GM19455 (cell line): ENCODE measurements around the gene ANKRD61.
"Not testable (repeated sequence)": the region's sequence is repeated elsewhere in the genome, so short reads cannot be mapped to it uniquely, and the experiment has no call there.

ENCODE experiments used
- ATAC-seq: cut with Tn5 transposase; IDR thresholded peaks from one replicate; pipeline ENCODE4 v1.9.1; 2021; ENCODE audit not compliant: unreplicated experiment

The ANKRD61 gene

DNA sequence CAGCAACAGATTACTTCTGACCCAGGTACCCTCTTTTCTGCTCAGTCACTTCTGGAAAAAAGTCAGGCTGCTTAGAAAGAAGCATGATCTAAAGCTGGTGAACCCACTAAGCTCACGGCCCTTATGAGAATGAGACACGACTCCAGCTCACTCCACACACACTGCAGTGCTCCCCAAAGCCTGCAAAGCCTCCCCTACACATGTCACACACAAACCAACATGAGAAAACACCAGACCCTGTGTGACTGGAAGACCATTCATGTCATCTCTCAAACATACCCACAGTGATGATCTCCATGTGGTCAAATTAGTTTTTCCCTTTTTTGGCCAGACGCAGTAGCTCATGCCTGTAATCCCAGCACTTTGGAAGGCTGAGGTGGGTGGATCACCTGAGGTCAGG, 391 bp downstream of the ANKRD61 start:
- no peak for ATAC-seq

DNA sequence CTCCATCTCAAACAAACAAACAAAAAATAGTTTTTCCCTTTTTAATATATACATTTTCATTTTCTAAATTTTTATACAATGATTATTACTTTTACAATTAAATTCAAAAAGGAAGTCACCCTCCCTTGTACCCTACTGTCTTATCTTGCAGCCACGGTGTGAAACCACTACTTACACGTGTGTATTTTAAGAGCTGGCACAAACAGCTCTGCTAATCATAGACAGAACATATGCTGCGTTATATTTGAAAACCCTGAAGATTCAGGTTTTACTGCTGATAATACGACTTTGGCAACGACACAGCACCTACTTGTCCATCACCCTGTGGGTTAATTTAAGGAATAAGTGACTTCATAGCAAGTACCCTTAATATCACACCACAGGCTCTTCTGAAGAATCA, 991 bp downstream of the ANKRD61 start:
- no peak for ATAC-seq

DNA sequence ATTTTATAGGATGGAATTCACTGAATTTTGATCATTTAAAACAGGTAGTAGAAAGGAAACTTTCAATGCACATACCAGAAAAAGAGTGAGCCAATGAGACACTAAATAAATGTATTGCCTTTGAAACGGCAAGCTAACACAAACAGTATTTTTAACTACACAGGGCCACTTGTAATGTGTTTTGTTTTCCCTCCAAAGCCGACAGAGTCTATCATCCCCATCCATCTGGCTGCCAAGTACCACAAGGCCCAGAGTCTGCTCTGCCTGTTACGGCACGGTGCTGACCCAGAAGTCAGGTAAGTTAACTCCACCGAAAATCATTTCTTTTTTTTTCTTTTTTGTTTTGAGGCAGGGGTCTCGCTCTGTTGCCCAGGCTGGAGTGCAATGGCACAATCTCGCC, 1.5 kb downstream of the ANKRD61 start:
- ATAC-seq, result no peak

DNA sequence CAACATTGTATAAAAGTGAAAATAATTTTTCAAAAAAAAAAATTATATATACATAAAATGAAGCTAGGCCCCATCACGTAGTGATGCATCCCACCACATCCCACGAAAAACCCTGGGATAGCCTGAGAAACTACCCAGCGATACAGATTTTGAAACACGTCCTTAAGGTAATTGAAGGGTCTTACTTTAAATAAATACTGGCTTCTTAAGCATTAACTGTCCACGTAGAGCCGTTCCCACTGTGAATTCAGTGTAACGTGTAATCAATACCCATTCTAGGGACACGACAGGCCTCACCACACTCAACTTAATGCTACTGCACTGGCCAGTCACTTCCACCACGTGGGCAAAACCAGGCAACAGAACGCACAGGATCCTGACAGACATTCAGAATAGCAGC, 4.0 kb downstream of the ANKRD61 start:
- ATAC-seq, result no peak

DNA sequence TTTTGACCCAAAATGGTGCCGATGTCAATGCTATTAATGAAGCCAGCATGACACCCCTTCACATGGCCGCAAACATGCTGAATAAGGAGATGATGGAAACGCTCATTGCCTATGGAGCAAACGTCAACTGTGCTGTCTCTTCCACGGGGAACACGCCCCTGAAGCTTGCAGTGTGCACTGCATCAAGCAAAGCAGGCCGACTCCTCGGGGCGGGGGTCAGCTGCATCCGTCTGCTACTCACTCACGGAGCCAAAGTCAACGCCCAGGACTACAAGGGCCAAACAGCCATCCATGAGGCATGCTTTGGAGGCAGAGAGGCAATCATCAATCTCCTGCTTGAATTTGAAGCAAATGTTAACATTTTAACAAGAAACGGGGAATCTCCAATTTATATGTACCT, 4.5 kb downstream of the ANKRD61 start:
- ATAC-seq, result no peak

DNA sequence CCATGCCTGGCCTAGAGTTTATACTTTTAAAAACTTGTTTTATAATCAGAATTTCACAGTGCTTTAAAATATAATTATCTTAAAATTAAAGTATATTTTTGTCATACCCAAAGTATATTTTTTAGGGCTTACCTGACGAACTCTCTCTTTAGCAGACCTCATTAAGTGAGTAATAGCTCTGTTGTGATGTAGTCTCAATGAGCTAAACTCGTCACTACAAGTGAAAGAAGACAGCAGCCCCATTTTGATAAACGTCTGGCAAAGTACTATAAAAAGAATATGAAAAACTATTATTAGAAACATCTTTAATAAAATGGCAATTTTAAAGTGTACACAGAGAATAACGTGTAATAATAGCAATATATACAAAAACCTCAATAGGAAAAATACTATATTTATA, 18.6 kb downstream of the ANKRD61 start:
- ATAC-seq, result no peak

DNA sequence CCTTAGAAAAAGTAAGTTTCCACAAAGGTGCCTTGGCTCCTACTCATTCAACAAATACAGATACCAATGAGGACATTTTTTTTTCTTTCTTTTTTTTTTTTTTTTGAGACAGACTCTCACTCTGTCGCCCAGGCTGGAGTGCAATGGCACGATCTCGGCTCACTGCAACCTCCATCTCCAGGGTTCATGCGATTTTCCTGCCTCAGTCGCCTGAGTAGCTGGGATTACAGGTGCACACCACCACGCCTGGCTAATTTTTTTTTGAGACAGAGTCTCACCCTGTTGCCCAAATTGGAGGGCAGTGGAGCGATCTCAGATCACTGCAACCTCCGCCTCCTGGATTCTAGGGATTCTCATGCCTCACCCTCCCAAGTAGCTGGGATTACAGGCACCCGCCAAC, 20.0 kb downstream of the ANKRD61 start:
- not testable (repeated sequence) for ATAC-seq

DNA sequence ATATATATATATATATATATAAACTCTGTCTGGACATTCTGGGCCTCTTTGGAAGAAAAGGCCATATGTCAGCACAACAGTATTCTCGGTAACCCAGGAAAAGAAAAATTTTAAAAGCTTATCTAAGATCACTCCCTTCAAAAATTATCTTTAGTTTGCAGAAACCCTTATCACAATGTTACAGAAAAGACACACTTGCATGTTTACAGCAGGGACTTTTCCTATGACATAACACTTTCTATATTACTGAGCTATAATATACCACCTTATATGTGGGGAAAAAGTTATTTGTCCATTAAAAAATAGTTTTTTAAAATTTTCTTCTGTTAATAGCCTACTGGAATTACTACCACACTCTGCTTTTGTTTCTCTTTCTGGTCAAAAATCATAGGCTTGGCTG, 25.4 kb downstream of the ANKRD61 start:
- ATAC-seq, result no peak

DNA sequence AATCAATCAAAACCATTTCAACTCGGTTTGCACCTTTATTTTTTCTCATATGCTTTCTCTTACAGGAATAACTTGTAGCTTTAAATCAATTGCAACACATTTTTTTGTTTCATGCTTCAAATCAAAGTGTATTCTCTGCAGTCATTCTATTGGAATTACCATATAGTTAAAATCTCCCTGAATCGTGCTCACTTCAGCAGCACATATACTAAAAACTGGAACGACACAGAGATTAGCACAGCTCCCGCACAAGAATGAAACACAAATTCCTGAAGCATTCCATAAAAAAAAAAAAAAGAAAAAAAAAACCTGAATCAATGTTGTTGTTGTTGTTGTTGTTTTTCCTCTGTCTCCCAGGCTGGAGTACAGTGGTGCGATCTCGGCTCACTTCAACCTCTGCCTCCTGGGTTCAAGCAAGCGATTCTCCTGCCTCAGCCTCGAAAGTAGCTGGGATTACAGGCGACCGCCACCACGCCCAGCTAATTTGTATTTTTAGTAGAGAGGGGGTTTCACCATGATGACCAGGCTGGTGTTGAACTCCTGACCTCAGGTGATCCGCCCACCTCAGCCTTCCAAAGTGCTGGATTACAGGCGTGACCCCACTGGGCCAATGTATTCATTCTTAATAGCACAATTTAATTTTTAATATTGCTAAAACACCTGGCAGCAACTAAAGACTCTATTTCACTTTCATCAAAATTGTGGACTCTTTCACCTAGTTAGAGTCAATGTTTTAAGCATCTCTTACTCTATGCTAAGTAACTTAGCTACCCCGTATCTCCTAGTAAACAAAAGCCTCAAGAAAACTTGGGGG, 26.3 kb downstream of the ANKRD61 start:
- no peak for ATAC-seq

DNA sequence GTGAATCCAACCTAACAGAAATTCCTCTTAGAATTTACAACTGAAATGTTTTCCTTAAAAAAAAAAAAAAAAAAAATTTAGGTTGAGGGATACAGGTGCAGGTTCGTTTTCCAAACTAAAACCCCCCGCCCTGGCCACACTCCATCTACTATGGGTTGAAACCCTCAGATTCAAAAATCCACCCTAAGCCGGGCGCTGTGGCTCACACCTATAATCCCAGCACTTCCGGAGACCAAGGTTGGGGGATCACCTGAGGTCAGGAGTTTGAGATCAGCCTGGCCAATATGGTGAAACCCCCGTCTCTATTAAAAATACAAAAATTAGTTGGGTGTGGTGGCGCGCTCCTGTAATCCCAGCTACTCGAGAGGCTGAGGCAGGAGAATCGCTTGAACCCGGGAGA, 28.8 kb downstream of the ANKRD61 start:
- not testable (repeated sequence) for ATAC-seq

DNA sequence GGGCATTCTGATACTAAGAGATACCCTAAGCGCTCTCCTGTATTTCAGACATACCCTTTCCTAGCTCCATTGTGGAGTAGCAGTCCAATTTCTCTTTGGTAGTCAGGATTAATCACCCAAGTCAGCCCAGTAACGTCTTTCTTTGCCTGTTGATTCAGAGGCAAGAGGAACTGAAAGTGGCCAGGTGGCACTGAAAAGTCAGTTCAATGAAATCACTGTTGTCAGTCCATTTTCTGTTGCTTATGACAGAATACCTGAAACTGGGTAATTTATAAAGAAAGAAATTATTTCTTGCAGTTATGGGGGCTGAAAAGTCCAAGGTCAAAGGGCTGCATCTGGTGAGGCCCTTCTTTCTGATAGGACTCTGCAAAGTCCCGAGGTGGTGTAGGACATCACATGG, 40.2 kb downstream of the ANKRD61 start:
- peak; percentile 68 for ATAC-seq

DNA sequence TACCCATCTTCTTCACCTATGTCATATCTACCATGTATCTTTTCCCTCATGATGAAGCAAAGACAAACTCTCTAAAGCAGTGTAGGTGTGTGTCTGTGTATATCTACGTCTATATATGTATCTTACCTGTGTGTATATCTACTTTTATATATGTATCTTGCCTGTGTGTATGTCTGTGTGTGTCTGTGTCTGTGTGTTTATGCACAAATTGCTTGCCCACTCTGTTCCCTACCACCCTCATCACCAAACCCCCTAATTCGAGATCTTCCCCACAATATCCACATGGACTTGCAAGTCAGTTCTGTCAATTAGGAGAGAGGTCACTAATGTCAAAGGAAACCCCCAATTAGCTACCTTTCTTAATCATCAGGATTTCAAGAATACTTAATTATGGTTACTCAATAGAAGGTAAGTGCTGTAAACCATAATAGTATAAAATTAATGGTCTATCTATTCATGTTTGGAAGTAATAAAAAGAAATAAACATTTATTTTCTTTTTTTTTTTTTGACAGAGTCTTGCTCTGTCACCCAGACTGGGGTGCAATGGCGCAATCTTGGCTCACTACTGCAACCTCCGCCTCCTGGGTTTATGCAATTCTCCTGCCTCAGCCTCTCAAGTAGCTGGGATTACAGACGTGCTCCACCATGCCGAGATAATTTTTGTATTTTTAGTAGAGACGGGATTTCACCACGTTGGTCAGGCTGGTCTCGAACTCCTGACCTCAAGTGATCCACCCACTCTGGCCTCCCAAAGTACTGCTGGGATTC, 43.6 kb downstream of the ANKRD61 start:
- ATAC-seq, result no peak

DNA sequence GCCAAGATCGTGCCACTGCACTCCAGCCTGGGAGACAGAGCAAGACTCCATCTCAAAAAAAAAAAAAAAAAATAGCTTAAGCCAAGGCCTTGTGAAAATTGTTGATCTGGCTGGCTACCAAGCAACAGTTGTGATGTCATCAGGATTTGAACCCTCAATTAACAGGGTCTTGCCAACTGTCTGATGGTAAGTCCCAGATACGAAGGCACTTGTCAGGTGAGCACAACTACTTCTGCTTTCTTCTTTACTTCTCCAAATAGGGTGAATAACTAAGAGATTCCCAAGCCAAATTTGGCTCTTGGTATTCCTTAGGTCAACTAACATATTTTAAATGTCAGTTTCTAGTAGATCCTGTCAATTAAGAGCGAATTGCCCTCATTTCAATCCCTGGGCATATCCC, 47.4 kb downstream of the ANKRD61 start:
- ATAC-seq, result no peak

DNA sequence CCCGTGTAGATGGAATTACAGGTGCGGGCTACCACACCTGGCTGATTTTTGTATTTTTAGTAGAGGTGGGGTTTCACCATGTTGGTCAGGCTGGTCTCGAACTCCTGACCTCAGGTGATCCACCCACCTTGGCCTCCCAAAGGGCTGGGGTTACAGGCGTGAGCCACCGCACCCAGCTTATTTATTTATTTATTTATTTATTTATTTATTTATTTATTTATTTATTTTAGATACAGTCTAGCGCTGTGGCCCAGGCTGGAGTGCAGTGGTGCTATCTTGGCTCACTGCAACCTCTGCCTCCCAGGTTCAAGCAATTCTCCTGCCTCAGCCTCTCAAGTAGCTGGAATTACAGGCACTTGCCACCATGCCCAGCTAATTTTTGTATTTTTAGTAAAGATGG, 51.9 kb downstream of the ANKRD61 start:
- ATAC-seq, result not testable (repeated sequence)
